ENCODE measurements around the gene S100Z. TPM values are rescaled to one million over a fixed set of nuclear protein-coding genes. Genes with fewer than 3 reads are reported as not detected.
"Not testable (repeated sequence)": the region's sequence is repeated elsewhere in the genome, so short reads cannot be mapped to it uniquely, and the experiment has no call there.

The S100Z gene
- total and polyA plus RNA-seq, 8 donors = 0.16 to 0.60 (median 0.39) TPM

DNA sequence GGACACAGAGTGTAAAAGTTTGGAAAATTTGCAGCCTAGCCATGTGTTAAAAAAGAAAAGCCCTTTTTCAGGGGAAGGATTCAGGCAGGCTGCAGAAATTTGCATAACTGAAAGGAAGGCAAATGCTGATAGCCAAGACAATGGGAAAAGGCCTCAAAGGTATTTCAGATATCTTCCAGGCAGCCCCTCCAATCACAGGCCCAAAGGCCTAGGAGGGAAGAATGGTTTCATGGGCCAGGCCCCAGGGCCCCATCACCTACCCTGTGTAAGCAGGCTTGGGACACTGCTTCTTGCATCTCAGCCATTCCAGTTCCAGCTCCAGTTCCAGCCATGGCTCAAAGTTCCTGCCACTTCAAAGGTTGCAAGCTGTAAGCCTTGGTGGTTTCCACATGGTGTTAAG is 4.8 kb downstream of the S100Z start:
- intact Hi-C loops (cut with DNase I) = no loop called here
- no peak for ATAC-seq
- H3K27ac ChIP-seq = peak overlapping the region in 1 of 2 donors; percentile 92
- no peaks in the 10 kb centered on the region for H3K36me3 ChIP-seq
- TF ChIP-seq, protein P1, sequence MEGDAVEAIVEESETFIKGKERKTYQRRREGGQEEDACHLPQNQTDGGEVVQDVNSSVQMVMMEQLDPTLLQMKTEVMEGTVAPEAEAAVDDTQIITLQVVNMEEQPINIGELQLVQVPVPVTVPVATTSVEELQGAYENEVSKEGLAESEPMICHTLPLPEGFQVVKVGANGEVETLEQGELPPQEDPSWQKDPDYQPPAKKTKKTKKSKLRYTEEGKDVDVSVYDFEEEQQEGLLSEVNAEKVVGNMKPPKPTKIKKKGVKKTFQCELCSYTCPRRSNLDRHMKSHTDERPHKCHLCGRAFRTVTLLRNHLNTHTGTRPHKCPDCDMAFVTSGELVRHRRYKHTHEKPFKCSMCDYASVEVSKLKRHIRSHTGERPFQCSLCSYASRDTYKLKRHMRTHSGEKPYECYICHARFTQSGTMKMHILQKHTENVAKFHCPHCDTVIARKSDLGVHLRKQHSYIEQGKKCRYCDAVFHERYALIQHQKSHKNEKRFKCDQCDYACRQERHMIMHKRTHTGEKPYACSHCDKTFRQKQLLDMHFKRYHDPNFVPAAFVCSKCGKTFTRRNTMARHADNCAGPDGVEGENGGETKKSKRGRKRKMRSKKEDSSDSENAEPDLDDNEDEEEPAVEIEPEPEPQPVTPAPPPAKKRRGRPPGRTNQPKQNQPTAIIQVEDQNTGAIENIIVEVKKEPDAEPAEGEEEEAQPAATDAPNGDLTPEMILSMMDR (IDR thresholded peaks at IDR 0.05) = no peak
- H3K4me3 ChIP-seq = no peak overlapping the region
- no peaks in the 10 kb centered on the region for H3K27me3 ChIP-seq
- no peak for DNase-seq
- H3K4me1 ChIP-seq = peaks cover 0 to 83% of the 10 kb centered on the region in 2 donors
- H3K9me3 ChIP-seq = no peaks in the 10 kb centered on the region

DNA sequence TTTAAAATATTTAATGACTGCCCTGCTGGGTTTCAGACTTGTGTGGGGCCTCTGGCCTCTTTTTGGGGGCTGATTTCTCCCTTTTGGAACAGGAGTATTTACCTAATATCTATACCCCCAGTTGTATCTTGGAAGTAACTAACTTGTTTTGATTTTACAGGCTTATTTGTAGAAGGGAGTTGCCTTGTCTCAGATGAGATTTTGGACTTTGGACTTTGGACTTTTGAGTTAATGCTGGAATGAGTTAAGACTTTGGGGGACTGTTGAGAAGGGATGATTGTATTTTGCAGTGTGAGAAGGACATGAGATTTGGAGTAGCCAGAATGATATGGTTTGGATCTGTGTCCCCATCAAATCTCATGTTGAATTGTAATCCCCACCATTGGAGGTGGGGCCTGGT is 5.7 kb downstream of the S100Z start:
- H3K27me3 ChIP-seq; intact Hi-C loops (cut with DNase I); ATAC-seq; DNase-seq; H3K4me3 ChIP-seq; H3K36me3 ChIP-seq; H3K9me3 ChIP-seq: not testable (repeated sequence)
- Histone ChIP-seq H3K27ac (peak overlapping the region in 1 of 2 donors; percentile 92), H3K4me1 (peaks cover 0 to 83% of the 10 kb centered on the region in 2 donors)

DNA sequence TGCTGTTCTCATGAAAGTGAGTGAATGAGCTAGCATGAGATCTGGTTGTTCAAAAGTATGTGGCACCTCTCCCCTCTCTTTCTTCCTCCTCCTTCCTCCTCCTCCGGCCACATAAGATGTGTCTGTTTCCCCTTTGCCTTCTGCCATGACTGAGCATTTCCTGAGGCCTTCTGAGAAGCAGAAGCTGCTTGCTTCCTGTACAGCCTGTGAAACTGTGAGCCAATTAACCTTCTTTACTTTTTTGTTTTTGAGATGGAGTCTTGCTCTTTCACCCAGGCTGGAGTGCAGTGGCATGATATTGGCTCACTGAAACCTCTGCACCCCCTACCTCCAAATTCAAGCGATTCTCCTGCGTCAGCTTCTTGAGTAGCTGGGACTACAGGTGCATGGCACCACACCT is 6.1 kb downstream of the S100Z start:
- DNase-seq = peak in 1 of 4 donors; percentile 43
- ATAC-seq = peak; percentile 69
- no peaks in the 10 kb centered on the region for H3K9me3 ChIP-seq
- H3K4me1 ChIP-seq = peaks cover 0 to 78% of the 10 kb centered on the region in 2 donors
- peak overlapping the region in 1 of 2 donors; percentile 92 for H3K27ac ChIP-seq
- TF ChIP-seq, protein P1 (IDR thresholded peaks at IDR 0.05) = no peak
- H3K36me3 ChIP-seq = no peaks in the 10 kb centered on the region
- intact Hi-C loops (cut with DNase I) = no loop called here
- no peak overlapping the region for H3K4me3 ChIP-seq
- no peaks in the 10 kb centered on the region for H3K27me3 ChIP-seq

DNA sequence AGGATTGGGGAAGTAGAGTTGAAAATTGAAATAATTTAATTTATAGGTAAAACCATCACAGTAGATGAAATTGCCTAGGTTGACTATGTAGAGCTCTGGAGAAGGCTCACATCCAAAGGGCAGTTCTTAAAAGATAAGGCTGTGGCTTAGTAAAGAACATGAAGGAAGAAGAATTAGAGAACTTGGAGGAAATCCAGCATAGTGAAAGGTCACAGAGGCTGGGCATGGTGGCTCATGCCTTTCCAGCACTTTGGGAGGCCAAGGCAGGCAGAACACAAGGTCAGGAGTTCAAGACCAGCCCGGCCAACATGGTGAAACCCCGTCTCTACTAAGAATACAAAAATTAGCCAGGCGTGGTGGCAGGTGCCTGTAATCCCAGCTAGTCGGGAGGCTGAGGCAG is 7.0 kb downstream of the S100Z start:
- peak overlapping the region in 1 of 2 donors; percentile 92 for H3K27ac ChIP-seq
- peak in 1 of 4 donors; percentile 36 for DNase-seq
- H3K36me3 ChIP-seq; intact Hi-C loops (cut with DNase I); H3K27me3 ChIP-seq; H3K4me3 ChIP-seq; H3K9me3 ChIP-seq: not testable (repeated sequence)
- peaks cover 0 to 71% of the 10 kb centered on the region in 2 donors for H3K4me1 ChIP-seq
- ATAC-seq = peak; percentile 47

DNA sequence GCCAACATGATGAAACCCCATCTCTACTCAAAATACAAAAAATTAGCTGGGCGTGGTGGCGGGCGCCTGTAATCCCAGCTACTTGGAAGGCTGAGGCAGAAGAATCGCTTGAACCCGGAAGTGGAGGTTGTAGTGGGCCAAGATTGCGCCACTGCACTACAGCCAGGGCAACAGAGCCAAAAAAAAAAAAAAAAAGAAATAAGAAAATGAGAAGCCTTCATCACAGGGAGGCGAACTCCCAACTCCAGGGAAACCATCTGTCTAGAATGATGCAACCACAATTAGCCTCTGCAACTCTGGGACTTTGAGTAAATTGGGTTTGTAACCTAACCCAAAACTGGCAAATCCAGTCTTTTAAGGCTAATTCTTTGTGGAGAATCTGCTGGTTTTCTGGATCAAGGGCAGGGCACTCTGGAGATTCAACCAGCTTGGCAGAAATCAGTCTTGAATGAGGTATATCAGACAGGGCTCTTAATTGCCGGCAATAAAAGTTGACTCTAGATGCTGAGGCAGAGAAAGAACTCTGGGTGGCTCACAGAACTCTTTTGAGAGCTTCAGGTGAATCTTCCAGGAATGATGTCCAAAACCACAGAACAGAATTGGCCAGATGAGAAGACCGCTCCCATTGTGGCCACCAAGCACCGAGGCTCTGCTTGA is 9.9 kb downstream of the S100Z start:
- Histone ChIP-seq H3K9me3 (no peaks in the 10 kb centered on the region), H3K36me3 (no peaks in the 10 kb centered on the region), H3K4me3 (no peak overlapping the region), H3K27ac (peak overlapping the region in 1 of 2 donors; percentile 48), H3K27me3 (no peaks in the 10 kb centered on the region), H3K4me1 (peaks cover 0 to 46% of the 10 kb centered on the region in 2 donors)
- DNase-seq (peak in 1 of 4 donors; percentile 62), ATAC-seq (no peak)
- intact Hi-C loops (cut with DNase I) = no loop called here
- TF ChIP-seq, protein P1 (IDR thresholded peaks at IDR 0.05) = no peak

DNA sequence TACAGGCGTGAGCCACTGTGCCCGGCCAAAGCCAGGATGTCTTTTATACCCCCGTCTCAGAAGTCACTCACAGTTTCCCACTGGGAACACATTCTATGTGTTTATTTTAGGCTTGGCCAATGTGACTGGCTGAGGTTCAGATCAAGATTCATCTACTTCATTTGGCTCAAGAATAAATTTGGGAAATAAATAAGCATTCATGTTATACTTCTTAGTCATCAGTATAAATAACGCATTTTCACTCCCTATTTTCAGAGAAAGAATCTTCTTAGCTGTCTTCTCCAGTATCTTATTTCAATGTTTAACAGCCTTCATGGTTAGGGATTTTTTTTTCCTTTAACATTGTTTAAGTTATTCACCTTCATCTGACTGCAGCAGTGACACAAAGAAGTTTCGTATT is 11.8 kb downstream of the S100Z start:
- intact Hi-C loops (cut with DNase I) = no loop called here
- ATAC-seq = no peak

More for the DNA sequence above, 11.8 kb downstream of the S100Z start:
- Histone ChIP-seq H3K9me3 (no peaks in the 10 kb centered on the region), H3K4me1 (peaks cover 0 to 27% of the 10 kb centered on the region in 2 donors), H3K4me3 (no peak overlapping the region), H3K27ac (no peak overlapping the region), H3K36me3 (no peaks in the 10 kb centered on the region), H3K27me3 (no peaks in the 10 kb centered on the region)
- TF ChIP-seq, protein P1 (IDR thresholded peaks at IDR 0.05) = no peak
- no peak for DNase-seq
